HL-60 (cell line): ENCODE measurements around the gene LILRB3.
"Not testable (repeated sequence)": the region's sequence is repeated elsewhere in the genome, so short reads cannot be mapped to it uniquely, and the experiment has no call there.

Source experiments
- DNase-seq, 2 experiments: peaks; one replicate each; pipeline ENCODE4 v3.0.0-alpha.2; 2010 to 2020; ENCODE audit warnings: low read depth in 1 of 2, low spot score in 1 of 2
- H3K27ac ChIP-seq: fragments of 250-450 bp; sonication (Bioruptor Pico); replicated peaks from 2 replicates; pipeline ENCODE4 v1.5.1; 2020; ENCODE audit warnings: mild to moderate bottlenecking, moderate library complexity
- H3K27me3 ChIP-seq: fragments of 250-450 bp; sonication (Bioruptor Pico); 2 replicates; pipeline ENCODE4 v1.5.1; 2021; ENCODE audit warnings: mild to moderate bottlenecking, moderate library complexity; ENCODE audit not compliant: insufficient read depth, poor library complexity, severe bottlenecking
- H3K4me3 ChIP-seq: replicated peaks from 2 replicates; pipeline ENCODE4 v1.5.1; 2011; ENCODE audit warnings: mild to moderate bottlenecking, control low read depth, low read length; ENCODE audit not compliant: insufficient read depth
- CTCF ChIP-seq: IDR thresholded peaks from one replicate; pipeline ENCODE4 v1.5.1; 2011; ENCODE audit warnings: low read length, control low read depth, inconsistent platforms; ENCODE audit not compliant: insufficient read depth
- GABPA ChIP-seq: IDR thresholded peaks from 2 replicates; pipeline ENCODE4 v1.6.1; 2012; ENCODE audit warnings: low read depth
- POLR2AphosphoS5 ChIP-seq: IDR thresholded peaks from 2 replicates; pipeline ENCODE4 v1.6.1; 2012; ENCODE audit warnings: low read depth
- REST ChIP-seq: IDR thresholded peaks from 2 replicates; pipeline ENCODE4 v1.6.1; 2012; ENCODE audit warnings: low read depth; ENCODE audit not compliant: insufficient replicate concordance
- SPI1 ChIP-seq: IDR thresholded peaks from 2 replicates; pipeline ENCODE4 v1.6.1; 2012; ENCODE audit warnings: low read depth, mild to moderate bottlenecking, borderline replicate concordance

Gene LILRB3

GRCh38 chr19:54173951-54174834 lies 48.6 kb downstream of the LILRB3 start:
- DNase-seq = no peak
- H3K4me3 ChIP-seq = no peak overlapping the region
- H3K27me3 ChIP-seq = no peaks in the 10 kb centered on the region
- H3K27ac ChIP-seq = no peak overlapping the region
- no peak for TF ChIP-seq SPI1
- no peak for TF ChIP-seq CTCF
- no peak for TF ChIP-seq REST
- no peak for TF ChIP-seq GABPA
- no peak; the same call in 1 of the 2 replicates for TF ChIP-seq POLR2AphosphoS5

GRCh38 chr19:54173359-54173699 lies 49.5 kb downstream of the LILRB3 start:
- Histone ChIP-seq H3K4me3 (no peak overlapping the region), H3K27ac (no peak overlapping the region), H3K27me3 (no peaks in the 10 kb centered on the region)
- TF ChIP-seq GABPA = no peak
- TF ChIP-seq REST = no peak
- no peak for TF ChIP-seq SPI1
- TF ChIP-seq POLR2AphosphoS5 = no peak
- no peak for TF ChIP-seq CTCF
- no peak for DNase-seq

- Histone ChIP-seq H3K27me3 (no peaks in the 10 kb centered on the region), H3K4me3 (no peak within 1 kb of the TSS), H3K27ac (no peak within 1 kb of the TSS)
- DNase-seq = no peak
- TF ChIP-seq SPI1 = peak; percentile 14; the same call in 1 of the 2 replicates
- TF ChIP-seq REST = no peak
Measured at GRCh38 chr19:54172471-54173358, 50.1 kb downstream of the LILRB3 start, which contains the start of gene TMC4. Gene TMC4 (minus strand): TSS chr19:54173160. CDS start chr19:54173117, 43 bp downstream.

DNA sequence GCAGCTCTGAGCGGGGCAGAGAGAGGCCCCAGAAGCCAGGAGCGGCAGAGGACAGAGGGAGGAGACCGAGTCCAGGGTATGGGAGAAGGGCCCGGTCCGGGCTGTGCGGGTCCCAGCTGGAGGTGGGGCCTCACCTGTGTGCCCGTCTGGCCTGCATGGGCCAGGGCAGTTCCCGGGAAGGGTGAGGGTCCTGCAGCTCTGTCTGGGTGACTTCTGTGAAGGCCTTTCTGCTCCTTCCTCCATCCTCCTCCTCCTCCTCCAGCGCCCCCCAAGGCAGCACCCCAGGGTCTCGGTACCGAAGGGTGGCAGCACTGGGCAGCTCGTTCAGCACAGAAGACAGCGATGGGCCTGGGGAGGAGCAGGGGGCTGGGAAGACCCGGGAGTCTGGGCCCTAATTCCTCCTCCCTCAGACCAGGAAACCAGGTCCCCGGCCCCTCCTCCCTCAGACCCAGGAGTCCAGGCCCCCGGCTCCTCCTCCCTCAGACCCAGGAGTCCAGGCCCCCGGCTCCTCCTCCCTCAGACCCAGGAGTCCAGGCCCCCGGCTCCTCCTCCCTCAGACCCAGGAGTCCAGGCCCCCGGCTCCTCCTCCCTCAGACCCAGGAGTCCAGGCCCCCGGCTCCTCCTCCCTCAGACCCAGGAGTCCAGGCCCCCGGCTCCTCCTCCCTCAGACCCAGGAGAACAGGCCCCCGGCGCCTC lies 50.9 kb downstream of the LILRB3 start:
- not testable (repeated sequence) for H3K4me3 ChIP-seq, H3K27me3 ChIP-seq, H3K27ac ChIP-seq, DNase-seq
